ENCODE results near the gene AR. TPM values are rescaled to one million over a fixed set of nuclear protein-coding genes. Genes with fewer than 3 reads are reported as not detected.
"Not testable (repeated sequence)": the region's sequence is repeated elsewhere in the genome, so short reads cannot be mapped to it uniquely, and the experiment has no call there.

AR gene
- total RNA-seq, 1 donor from 2014 or later: 5.0 TPM

DNA sequence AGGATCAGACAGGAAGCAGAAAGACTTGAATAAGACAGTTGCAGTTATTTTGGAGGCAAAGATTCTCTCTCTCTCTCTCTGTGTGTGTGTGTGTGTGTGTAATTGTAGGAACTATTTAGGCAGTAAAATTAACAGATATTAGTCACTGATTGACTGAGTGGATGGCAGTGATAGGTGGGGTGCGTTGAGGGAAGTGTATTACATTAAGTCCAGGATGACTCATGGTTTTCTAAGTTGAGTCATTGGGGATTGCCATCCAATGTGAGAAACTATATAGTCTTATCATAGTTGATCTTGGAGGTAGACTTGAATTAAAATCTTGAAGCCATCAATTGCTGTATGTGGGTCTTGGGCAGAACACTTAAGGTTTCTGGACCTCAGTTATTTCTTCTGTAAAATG is 75.4 kb downstream of the AR start:
- H3K4me1 ChIP-seq: no peaks in the 10 kb centered on the region
- TF ChIP-seq, protein P1, sequence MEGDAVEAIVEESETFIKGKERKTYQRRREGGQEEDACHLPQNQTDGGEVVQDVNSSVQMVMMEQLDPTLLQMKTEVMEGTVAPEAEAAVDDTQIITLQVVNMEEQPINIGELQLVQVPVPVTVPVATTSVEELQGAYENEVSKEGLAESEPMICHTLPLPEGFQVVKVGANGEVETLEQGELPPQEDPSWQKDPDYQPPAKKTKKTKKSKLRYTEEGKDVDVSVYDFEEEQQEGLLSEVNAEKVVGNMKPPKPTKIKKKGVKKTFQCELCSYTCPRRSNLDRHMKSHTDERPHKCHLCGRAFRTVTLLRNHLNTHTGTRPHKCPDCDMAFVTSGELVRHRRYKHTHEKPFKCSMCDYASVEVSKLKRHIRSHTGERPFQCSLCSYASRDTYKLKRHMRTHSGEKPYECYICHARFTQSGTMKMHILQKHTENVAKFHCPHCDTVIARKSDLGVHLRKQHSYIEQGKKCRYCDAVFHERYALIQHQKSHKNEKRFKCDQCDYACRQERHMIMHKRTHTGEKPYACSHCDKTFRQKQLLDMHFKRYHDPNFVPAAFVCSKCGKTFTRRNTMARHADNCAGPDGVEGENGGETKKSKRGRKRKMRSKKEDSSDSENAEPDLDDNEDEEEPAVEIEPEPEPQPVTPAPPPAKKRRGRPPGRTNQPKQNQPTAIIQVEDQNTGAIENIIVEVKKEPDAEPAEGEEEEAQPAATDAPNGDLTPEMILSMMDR (IDR thresholded peaks at IDR 0.05): no peak
- no peak overlapping the region for H3K4me3 ChIP-seq
- H3K27me3 ChIP-seq (ENCODE audit: low read depth): no peaks in the 10 kb centered on the region
- ATAC-seq (no peak), DNase-seq (no peak)
- H3K27ac ChIP-seq: no peak overlapping the region
- H3K9me3 ChIP-seq: no peaks in the 10 kb centered on the region
- intact Hi-C loops (cut with DNase I): no loop called here
- no peaks in the 10 kb centered on the region for H3K36me3 ChIP-seq

DNA sequence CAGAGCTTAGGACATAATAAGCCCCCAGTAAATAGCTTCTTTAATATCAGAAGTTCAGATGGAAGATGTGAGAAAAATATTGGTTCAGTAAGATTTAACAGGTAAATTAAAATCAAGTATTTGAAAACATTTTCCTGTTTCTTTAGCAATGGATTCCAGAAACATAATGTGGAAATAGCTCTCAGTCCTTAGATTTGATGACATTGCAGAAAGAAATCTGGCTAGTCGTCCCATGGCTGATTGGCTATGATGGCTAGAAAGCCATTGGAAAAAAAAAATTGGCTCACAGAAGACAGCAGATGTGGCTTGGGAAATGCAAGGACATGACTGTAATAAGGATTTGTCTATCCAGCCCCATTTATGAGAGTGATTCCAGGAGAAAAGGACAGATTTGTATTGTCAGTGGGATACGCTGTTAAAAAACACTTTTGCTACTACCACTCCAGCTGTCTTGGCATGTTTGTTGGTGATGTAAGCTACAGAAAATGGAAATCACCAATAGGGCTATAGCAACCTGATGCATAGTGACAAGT is 78.3 kb downstream of the AR start:
- intact Hi-C loops (cut with DNase I): no loop called here
- TF ChIP-seq, protein P1 (IDR thresholded peaks at IDR 0.05): no peak
- no peak for ATAC-seq
- Histone ChIP-seq H3K4me3 (no peak overlapping the region), H3K36me3 (no peaks in the 10 kb centered on the region), H3K27me3 (ENCODE audit: low read depth) (no peaks in the 10 kb centered on the region), H3K27ac (no peak overlapping the region), H3K4me1 (no peaks in the 10 kb centered on the region), H3K9me3 (no peaks in the 10 kb centered on the region)
- no peak for DNase-seq

DNA sequence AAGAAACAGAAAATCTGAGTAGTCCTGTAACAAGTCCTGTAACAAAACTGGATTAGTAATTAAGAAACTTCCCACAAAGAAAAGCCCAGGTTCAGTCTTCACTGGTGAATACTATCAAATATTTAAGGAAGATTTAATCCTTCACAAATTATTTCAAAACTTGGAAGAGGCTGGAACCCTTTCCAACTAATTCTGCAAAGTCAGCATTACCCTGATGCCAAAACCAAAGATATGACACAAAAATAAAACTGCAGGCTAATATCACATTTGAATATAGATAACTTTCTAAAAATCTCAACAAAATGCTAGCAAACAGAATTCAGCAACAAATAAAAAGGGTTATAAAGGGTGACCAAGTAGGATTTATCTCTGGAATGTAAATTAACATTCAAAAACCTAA is 80.5 kb downstream of the AR start:
- Histone ChIP-seq H3K9me3 (no peaks in the 10 kb centered on the region), H3K4me1 (no peaks in the 10 kb centered on the region), H3K27ac (no peak overlapping the region), H3K4me3 (no peak overlapping the region), H3K36me3 (no peaks in the 10 kb centered on the region), H3K27me3 (ENCODE audit: low read depth) (no peaks in the 10 kb centered on the region)
- TF ChIP-seq, protein P1 (IDR thresholded peaks at IDR 0.05): no peak
- intact Hi-C loops (cut with DNase I): no loop called here
- no peak for DNase-seq
- ATAC-seq: no peak

DNA sequence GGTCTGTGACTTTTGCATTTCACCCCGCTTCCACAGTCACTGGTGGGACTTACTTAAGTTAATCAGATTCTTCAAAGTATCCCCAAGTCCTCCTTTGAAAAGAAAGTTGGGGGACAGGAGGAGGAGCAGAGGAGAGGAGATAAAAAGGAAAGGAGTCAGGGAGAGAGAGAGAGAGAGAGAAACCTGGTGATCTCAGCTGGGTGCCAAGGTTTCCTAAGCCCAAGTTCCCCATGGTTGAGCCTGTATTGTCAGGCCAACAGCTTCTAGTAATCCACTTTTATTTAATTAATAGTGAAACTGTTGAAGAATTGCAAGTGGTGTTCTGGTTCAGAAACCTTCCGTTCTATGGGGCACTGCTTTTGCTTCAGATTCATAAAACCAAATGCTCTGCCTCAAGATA is 91.6 kb downstream of the AR start:
- Histone ChIP-seq H3K36me3 (no peaks in the 10 kb centered on the region), H3K4me3 (no peak overlapping the region), H3K4me1 (no peaks in the 10 kb centered on the region), H3K9me3 (no peaks in the 10 kb centered on the region), H3K27ac (no peak overlapping the region), H3K27me3 (ENCODE audit: low read depth) (no peaks in the 10 kb centered on the region)
- intact Hi-C loops (cut with DNase I): no loop called here
- TF ChIP-seq, protein P1 (IDR thresholded peaks at IDR 0.05): no peak
- ATAC-seq (no peak), DNase-seq (no peak)

DNA sequence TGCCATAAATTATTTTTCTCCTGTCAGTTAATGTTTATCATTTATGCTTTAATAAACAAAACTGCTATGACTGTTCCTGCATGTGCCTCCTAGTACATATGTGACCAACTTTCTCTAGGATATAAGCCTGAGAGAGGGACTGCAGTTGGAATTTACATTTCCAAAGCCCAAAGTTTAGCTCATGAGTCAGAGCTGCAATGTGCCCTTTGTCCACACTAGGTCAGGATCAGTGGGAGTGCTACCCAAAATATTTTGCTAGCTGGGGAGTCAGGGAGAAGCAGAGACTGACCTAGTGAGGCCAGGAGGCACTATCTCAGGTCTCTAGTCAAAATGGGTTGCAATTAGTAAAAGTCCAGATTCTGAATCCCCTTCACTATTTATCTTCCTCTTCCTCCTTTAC is 92.7 kb downstream of the AR start:
- ATAC-seq (no peak), DNase-seq (no peak)
- H3K27me3 ChIP-seq (ENCODE audit: low read depth): no peaks in the 10 kb centered on the region
- H3K27ac ChIP-seq: no peak overlapping the region
- no peak overlapping the region for H3K4me3 ChIP-seq
- intact Hi-C loops (cut with DNase I): no loop called here
- H3K4me1 ChIP-seq: no peaks in the 10 kb centered on the region
- H3K9me3 ChIP-seq: no peaks in the 10 kb centered on the region
- TF ChIP-seq, protein P1 (IDR thresholded peaks at IDR 0.05): no peak
- H3K36me3 ChIP-seq: no peaks in the 10 kb centered on the region

DNA sequence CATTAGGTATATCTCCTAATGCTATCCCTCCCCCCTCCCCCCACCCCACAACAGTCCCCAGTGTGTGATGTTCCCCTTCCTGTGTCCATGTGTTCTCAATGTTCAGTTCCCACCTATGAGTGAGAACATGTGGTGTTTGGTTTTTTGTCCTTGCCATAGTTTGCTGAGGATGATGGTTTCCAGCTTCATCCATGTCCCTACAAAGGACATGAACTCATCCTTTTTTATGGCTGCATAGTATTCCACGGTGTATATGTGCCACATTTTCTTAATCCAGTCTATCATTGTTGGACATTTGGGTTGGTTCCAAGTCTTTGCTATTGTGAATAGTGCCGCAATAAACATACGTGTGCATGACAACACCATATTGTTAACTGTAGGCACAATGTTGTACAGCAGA is 93.5 kb downstream of the AR start:
- H3K4me3 ChIP-seq; H3K27ac ChIP-seq; ATAC-seq; intact Hi-C loops (cut with DNase I); H3K27me3 ChIP-seq (ENCODE audit: low read depth); H3K36me3 ChIP-seq; DNase-seq; H3K4me1 ChIP-seq; H3K9me3 ChIP-seq: not testable (repeated sequence)
